Left lung (tissue), 10 donors: Measurements from ENCODE around the gene FAT3. TPM values are rescaled to one million over a fixed set of nuclear protein-coding genes. Genes with fewer than 3 reads are reported as not detected.

Source experiments
- ATAC-seq: fragments of 200-7000 bp; cut with Tn5 transposase; one replicate; pipeline ENCODE4 v1.9.1; 2020; ENCODE audit warnings: moderate library complexity
- DNase-seq, 4 donors: peaks; one replicate each; pipeline ENCODE4 v3.0.0-alpha.2; 2013 to 2020
- H3K27ac ChIP-seq, 2 donors: fragments of 200-600 bp; sonication (generic) in 1 of 2; one replicate each; pipeline versions ENCODE4 v1.5.0 to v1.8.0; 2020 to 2021
- H3K27me3 ChIP-seq, 2 donors: fragments of 200-600 bp; sonication (generic) in 1 of 2; one replicate each; pipeline versions ENCODE4 v1.5.0 to v1.8.0; 2020 to 2021
- H3K36me3 ChIP-seq, 2 donors: fragments of 200-600 bp; sonication (generic) in 1 of 2; one replicate each; pipeline versions ENCODE4 v1.5.0 to v1.8.0; 2020 to 2021
- H3K4me1 ChIP-seq, 2 donors: fragments of 200-600 bp; one replicate each; pipeline ENCODE4 v1.8.0; 2021
- H3K4me3 ChIP-seq, 2 donors: fragments of 200-600 bp; sonication (generic) in 1 of 2; one replicate each; pipeline versions ENCODE4 v1.5.0 to v1.8.0; 2020 to 2021; ENCODE audit warnings: mild to moderate bottlenecking in 1 of 2
- H3K9me3 ChIP-seq, 2 donors: fragments of 200-600 bp; sonication (generic) in 1 of 2; one replicate each; pipeline versions ENCODE4 v1.5.0 to v1.8.0; 2020 to 2021
- intact Hi-C, 2 donors: fragments of 100-400 bp; cut with DNase I; formaldehyde crosslinking; loops; one replicate each; pipeline versions ENCODE4 v1.11.2 to v1.14.2; 2022
- polyA plus RNA-seq, 6 donors: library from polyadenylated mRNA; unstranded; fragments of 120-200 nt; gene quantifications; one replicate each; pipeline ENCODE4 v1.2.1, GENCODE V29; 2013; ENCODE audit not compliant: insufficient read length in 6 of 6
- total RNA-seq, 2 donors: library from RNA; stranded (reverse); fragmentation: NEBNext Ultra II Directional; extraction: Animal tissue kit (Norgen Biotek cat#: 25700); gene quantifications; one replicate each; pipeline ENCODE4 v1.2.1, GENCODE V29; 2021
- TF ChIP-seq, protein P1 (sequence below), 2 donors: fragments of 200-600 bp; sonication (generic) in 1 of 2; IDR thresholded peaks; one replicate each; pipeline versions ENCODE4 v1.5.0 to v1.8.0; 2021; ENCODE audit warnings: antibody characterized with exemption in 2 of 2
- donor health status: DM: no; HTN: yes; CAD: no.
- donor health status: DM: no; HTN: no; CAD: no.

FAT3 gene
- total and polyA plus RNA-seq, 8 donors, result 3.0 to 73.3 (median 61.6) TPM

DNA sequence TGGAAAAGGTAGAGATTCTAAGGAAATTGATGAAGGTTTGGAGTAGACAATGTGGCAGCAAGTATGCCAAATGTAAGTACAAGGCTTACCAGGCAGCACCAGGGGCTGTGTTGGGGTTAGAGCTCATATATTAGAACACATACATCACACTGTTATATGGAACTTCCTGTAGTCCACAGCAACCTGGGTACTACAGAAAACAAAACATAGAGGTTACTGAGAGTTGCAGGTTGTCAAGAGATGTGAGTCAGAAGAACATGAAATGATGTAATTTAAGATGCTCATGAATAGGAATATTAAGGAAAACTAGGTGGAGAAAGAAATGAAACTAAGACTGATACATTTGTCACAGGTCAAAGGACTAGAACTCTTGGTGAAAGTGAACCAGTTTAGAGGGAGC, 22.0 kb downstream of the FAT3 start:
- intact Hi-C loops, result loop anchor here in 1 of 2 donors (10.0 kb wide), 1 partner anchor 238 kb away; no protein-coding TSS in a partner anchor

DNA sequence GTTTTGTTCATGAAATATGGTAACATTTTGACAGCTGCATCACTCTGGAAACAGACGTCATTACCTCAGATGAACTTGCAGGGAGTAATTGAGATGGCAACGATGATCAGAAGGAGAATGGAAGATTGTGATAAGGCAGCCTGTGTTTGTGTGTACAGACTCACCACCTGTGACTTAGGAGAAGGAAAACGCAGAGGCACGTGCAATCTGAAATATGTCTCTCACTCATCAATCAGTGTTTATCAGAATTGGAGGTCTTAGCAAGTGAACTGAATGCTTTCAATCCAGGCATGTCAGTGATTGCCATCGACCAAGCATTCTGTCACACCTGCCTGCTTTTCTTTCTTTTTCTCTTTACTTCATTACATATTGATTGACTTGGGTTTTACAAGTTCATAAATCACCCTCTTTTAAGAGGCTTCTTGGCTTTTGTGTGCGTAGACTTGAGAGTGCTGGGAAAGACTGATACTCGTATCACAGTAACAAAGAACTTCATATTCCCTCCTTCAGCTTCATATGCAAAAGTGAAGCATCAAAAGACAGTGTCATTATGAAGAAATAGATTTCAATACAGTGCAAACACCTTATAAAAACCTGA, 24.6 kb downstream of the FAT3 start:
- intact Hi-C loops, result loop anchor here in 1 of 2 donors (10.0 kb wide), 1 partner anchor 236 kb away; no protein-coding TSS in a partner anchor
- no peak for ATAC-seq
- TF ChIP-seq, protein P1, sequence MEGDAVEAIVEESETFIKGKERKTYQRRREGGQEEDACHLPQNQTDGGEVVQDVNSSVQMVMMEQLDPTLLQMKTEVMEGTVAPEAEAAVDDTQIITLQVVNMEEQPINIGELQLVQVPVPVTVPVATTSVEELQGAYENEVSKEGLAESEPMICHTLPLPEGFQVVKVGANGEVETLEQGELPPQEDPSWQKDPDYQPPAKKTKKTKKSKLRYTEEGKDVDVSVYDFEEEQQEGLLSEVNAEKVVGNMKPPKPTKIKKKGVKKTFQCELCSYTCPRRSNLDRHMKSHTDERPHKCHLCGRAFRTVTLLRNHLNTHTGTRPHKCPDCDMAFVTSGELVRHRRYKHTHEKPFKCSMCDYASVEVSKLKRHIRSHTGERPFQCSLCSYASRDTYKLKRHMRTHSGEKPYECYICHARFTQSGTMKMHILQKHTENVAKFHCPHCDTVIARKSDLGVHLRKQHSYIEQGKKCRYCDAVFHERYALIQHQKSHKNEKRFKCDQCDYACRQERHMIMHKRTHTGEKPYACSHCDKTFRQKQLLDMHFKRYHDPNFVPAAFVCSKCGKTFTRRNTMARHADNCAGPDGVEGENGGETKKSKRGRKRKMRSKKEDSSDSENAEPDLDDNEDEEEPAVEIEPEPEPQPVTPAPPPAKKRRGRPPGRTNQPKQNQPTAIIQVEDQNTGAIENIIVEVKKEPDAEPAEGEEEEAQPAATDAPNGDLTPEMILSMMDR (IDR thresholded peaks at IDR 0.05), result no peak

More for the DNA sequence above, 22.0 kb downstream of the FAT3 start:
- no peaks in the 10 kb centered on the region for H3K9me3 ChIP-seq
- TF ChIP-seq, protein P1 (IDR thresholded peaks at IDR 0.05), result no peak
- H3K27ac ChIP-seq, result no peak overlapping the region
- DNase-seq (no peak), ATAC-seq (no peak)
- no peaks in the 10 kb centered on the region for H3K27me3 ChIP-seq
- H3K4me3 ChIP-seq, result no peak overlapping the region
- no peaks in the 10 kb centered on the region for H3K36me3 ChIP-seq
- no peaks in the 10 kb centered on the region for H3K4me1 ChIP-seq

DNA sequence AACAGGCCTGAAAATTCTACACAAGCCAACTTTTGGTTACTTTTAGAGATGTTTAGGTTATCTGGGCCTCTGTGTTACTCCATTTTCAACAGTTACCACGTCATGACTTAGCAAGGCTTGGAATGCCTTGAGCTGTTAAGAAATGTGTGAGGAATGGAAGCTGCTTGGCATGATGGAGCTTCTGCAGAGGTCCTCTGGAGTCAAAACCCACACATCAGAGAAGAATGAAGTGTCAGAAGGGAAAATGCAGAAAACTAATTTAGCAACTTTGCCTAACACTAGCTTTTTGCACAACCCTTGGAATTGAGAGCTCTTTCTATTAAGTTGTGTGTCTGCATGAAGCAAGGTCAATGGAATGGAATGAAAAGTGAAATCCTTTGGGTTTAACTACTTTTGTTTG, 27.4 kb downstream of the FAT3 start:
- no peaks in the 10 kb centered on the region for H3K36me3 ChIP-seq
- no peak overlapping the region for H3K4me3 ChIP-seq
- TF ChIP-seq, protein P1 (IDR thresholded peaks at IDR 0.05), result no peak
- no peaks in the 10 kb centered on the region for H3K9me3 ChIP-seq
- ATAC-seq (no peak), DNase-seq (no peak)
- H3K4me1 ChIP-seq, result no peaks in the 10 kb centered on the region
- no peaks in the 10 kb centered on the region for H3K27me3 ChIP-seq
- H3K27ac ChIP-seq, result no peak overlapping the region
- intact Hi-C loops, result no loop called here

More for the DNA sequence above, 24.6 kb downstream of the FAT3 start:
- DNase-seq, result no peak
- no peaks in the 10 kb centered on the region for H3K4me1 ChIP-seq
- no peak overlapping the region for H3K27ac ChIP-seq
- no peaks in the 10 kb centered on the region for H3K9me3 ChIP-seq
- no peak overlapping the region for H3K4me3 ChIP-seq
- H3K27me3 ChIP-seq, result no peaks in the 10 kb centered on the region
- no peaks in the 10 kb centered on the region for H3K36me3 ChIP-seq

DNA sequence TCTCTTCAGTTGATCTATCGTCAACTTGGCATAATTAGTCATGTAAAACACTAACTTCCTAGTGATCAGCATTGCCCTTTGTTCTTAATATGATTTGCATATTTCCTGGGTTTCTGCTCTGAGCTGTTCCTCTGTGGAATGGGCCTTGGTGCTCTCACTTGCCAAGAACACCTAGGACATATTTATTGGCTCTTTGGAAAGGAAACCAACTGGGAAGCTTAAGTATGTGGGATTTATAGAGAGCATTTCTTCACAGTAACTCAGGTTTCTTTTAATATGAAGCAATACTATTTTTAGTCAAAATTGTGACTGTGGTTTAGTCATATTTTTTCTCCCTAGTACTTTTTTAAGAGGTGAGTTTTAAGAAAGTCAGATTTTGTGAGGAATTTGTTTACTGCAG, 28.8 kb downstream of the FAT3 start:
- intact Hi-C loops, result no loop called here
- no peak for ATAC-seq

DNA sequence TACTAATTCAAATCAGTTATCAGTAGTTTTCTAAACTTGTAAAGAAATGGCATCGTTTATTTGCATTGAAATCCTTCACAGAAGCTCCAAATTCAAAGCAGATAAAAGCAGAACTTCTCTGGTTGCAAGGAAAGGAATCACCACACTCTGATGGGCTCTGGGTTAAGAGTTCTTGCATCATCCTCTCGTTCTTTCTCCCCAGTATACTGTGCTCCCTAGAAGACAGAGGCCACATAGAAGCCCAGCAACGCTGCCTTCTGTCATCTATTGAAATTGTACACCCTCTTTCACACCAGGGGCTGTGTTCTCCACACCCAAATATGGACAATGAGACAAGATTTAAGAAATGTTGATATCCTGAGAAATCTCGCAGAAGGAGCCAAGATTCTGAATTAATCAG, 29.3 kb downstream of the FAT3 start:
- Histone ChIP-seq H3K27me3 (no peaks in the 10 kb centered on the region), H3K27ac (no peak overlapping the region), H3K4me1 (no peaks in the 10 kb centered on the region), H3K4me3 (no peak overlapping the region), H3K9me3 (no peaks in the 10 kb centered on the region), H3K36me3 (no peaks in the 10 kb centered on the region)
- TF ChIP-seq, protein P1 (IDR thresholded peaks at IDR 0.05), result no peak
- DNase-seq, result no peak
- no peak for ATAC-seq
- intact Hi-C loops, result no loop called here

More for the DNA sequence above, 28.8 kb downstream of the FAT3 start:
- TF ChIP-seq, protein P1 (IDR thresholded peaks at IDR 0.05), result no peak
- no peaks in the 10 kb centered on the region for H3K27me3 ChIP-seq
- no peaks in the 10 kb centered on the region for H3K9me3 ChIP-seq
- no peaks in the 10 kb centered on the region for H3K36me3 ChIP-seq
- DNase-seq, result no peak
- H3K27ac ChIP-seq, result no peak overlapping the region
- H3K4me3 ChIP-seq, result no peak overlapping the region
- no peaks in the 10 kb centered on the region for H3K4me1 ChIP-seq
